ENCODE results near the gene HOXD8.

Gene HOXD8

DNA sequence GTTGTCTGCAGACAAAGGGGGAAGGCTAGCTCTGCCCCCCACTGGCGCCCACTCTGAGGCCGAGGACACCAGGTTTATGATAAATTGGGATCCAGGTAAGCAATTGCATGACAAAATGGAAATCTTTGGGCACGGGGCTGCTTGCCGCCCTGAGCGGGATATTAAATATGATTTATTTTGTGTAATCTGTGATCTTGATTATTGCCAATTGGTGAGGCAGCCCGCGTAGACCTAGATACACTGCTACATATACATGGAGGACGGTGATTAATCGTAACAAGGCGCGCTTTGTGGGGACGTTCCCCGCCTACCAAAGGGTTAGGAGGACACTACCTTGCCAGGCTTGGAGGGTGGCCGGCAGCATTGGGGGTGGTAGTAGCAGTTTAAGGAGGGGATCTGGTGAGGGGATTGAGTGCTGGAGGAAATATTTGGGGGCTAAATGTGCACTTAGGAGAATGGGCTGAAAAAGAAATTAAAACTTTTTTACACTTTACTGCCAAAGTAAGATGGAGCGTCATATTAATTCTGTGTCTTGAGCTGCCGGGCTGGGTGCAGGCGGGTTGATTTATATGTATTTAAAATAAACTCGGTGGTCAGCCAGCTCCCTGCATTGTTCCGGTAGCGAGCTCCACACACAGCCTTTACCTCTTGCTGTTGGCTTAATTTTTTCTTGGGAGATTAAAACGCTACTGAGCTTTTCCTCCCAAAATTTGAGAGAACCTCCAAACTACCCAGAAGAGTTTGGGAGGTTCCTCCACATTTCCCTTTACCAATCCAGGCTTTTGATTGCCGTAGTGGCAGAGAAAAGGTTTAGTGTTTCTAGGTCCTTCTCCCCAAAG lies 31.7 kb downstream of the HOXD8 start:
- no peak for DNase-seq

DNA sequence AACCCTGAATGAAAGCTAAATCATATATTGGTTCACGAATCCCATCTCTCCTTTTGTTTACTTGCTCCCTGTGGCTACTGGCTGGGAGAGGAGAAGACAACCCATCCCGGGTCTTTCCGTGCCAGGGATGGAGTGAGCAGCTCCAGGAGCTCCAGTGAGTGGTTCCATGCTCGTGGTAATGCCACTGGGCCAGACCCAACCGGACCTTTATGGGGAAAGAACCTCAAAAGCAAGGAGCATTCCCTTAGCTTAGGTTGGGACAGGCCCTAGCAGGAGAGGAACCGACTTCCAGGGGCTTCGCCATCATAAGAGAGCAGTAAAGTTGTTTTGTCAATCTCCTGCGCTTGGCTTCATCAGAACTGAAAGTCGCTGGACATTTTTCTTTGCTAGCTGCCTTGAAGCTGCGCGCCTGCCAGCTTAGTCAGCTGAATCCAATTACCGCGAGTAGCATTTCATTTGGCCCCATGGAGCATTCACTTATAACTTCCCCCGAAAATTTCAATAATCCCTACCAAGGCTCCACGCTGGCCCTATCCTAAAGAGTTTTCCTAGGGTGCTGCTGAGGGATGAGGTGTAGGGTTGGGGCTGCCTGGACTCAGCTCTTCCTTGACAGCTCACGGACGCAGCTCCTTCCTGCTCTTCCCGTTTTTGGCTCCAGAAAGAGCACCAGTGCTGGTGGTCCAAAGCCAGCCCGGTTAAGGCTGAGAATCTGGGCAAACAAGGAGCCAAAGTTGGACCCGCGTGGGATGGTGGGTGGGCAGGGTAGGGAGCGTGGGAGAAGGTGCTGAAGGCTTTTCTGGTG lies 32.5 kb downstream of the HOXD8 start:
- no peak for DNase-seq

DNA sequence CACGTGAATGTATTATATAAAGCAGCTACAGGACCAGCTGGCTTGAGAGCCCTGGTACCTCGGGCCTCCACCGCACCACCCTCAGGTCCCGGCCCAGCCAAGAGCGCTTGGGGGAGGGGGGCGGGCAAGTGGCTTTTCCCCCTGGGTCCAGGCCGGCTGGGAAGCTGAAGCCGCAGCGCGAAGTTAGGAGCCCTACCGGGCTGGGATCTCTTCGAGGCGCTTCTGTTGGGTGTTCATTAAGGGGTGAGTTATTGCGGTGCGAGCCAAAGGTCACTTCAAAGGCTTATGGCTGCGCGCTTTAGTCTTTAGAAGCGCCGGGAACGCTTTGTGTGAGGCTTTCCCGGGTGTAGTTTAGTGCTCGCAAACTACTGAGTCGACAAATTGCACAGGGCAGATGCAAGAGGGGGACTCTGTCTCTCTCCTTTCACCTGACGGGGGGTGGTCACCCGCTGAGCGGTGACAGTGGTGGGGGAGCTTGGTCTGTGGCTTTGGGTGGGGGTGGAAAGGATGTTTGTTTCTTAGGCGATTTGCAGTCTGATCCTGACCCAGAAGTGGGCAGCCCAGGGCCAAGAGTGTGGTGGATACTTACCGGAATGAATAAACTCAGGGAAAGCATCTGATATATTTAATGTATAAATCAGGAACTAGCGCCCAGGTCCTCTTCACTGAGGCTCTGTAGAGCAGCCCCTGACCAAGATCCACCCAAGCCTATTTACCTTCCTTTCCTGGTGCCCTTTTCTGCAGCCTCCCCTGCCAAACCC lies 33.6 kb downstream of the HOXD8 start:
- no peak for DNase-seq

DNA sequence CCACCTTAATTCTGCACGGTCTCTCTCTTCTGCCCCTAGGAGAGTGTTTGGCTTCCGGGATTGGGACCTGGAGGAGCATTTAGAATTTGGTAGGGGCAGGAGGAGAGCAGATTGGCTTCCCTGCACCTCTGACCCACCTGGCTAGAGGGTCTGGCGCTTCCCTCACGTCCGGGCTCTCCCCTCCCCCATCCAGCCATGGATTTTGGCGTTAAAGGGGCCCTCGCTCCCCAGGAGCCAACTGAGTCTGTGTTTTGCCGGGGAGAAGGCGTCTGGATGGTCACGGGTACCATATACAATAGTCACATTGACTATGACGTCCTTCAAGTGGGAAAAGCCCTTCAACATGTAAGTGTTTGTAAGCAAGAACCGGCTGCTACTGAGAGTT lies 34.2 kb downstream of the HOXD8 start:
- no peak for DNase-seq

DNA sequence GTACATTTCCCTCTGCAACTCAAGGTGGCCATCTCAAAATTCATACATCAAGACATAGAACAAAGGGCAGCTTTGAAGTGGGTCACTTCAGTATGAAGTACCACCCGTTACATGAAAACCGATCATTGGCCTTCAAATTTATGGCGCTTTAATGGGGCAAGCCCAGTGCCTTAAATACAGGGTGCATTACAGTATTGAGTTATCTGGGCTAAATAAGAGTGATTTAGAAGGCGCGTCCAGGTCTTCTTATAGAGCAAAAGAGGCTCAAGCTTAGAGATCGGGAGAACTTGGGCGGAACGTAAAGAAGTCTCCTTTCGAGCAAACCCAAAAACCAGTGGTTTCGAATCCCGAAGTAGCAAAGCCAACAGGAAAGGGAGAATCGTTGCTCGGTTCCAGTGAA lies 34.7 kb downstream of the HOXD8 start:
- no peak for DNase-seq

DNA sequence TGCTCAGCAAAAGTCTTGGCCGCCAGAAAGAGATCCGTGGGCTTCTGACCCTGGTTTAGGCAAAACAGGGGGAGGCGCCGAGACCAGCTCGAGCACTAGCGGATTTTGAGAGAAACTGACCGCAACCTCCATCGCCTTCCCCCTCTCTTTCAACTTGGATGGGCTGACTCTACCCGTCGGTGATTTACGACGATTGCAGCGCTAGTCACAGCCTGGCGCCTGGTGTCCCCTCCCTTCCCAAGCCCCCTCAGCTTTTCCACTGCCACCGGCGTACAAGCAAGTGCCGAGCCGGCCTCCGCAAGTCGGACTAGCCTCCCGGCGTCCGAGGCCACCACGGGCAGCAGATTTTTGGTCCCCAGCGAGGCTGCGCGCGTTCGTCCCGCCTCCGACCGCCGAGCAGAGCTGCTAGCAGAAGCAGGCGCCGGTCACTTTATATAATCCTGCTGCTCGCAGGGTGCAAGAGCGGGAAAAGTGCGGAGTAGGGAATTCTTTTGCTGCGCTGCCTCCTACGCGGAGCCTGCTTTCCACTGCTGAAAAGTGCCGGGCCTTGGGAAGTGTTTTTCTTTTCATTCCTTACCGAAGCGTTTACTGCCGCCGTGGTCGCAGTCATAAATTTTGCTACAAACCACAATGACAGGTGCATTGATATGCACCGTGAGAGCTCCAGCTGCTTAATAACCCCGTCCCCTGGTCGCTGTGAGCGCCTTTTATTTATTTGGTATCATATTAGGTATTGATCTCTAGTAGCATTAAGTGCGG lies 35.3 kb downstream of the HOXD8 start:
- DNase-seq = no peak

DNA sequence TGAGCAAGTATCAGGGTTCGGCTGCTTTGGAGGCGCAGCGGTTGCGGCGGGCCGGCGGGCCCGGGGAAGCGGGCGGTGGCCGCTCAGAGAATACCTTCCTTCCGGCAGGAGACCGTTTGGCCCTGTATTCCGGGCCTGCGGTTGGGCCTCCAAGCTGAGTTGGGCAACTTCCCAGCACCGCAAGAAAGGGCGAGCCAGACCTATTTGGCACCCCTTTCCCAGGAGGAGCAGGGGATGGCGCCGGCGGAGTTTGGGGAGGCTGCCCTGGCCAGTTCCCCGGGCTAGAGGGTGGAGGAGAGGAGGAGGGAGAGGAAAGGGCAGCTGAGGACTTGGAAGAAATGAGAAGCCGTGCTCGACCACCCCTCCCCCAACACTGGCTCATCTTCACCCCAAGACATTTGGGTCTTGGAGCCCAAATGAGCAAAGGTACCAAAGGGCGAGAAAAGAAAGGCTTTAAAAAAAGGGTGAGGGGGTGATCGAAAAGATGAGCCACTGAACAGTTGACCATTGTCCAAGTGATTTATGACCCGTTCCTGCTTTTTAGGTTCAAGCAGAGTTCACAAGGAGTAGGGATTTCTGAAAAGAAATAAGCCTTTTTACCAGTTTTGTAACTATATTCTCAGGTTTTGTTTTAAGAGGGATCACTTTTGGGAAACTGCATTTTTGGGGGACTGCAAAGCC lies 36.0 kb downstream of the HOXD8 start:
- no peak for DNase-seq

DNA sequence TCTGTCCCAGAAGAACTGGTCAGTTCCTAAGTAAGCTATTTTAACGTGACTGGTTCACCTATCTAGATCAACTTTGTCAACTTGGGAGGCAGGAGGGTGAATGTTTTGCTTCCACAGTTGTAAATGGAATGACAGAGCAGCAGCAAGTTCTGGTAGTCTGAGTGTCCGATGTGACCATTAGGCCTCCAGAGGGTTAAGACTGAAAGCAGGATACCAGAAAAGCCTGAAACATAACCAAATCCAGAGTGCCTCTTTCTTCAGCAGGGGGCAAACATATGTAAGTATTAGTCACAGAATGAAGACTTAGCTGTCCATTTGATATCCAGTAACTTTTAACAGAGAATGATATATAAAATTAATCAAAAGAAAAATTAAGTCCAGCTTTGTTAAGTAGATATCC lies 36.8 kb downstream of the HOXD8 start:
- no peak for DNase-seq

DNA sequence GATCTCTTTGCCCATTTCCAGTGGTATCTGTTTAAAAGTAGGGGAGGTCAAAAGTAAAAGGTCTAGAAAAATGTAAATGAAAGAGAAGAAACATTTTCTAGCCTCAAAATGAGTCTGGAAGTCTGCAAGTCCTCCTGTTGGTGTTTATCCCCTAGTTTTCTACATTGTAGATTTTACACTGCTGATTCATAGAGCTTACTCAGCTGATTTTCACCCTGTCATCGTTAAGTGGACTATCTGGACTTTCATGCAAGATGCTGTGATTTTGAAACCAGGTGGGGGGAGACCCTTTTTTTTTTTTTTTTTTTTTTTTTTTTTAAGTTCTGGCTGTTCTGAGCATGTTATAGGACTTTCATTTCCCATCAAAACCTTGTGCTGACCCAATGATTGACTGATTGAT lies 37.9 kb downstream of the HOXD8 start:
- DNase-seq = no peak

DNA sequence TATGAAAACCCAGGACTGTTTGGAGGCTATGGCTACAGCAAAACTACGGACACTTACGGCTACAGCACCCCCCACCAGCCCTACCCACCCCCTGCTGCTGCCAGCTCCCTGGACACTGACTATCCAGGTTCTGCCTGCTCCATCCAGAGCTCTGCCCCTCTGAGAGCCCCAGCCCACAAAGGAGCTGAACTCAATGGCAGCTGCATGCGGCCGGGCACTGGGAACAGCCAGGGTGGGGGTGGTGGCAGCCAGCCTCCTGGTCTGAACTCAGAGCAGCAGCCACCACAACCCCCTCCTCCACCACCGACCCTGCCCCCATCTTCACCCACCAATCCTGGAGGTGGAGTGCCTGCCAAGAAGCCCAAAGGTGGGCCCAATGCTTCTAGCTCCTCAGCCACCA lies 39.7 kb downstream of the HOXD8 start:
- DNase-seq = no peak

DNA sequence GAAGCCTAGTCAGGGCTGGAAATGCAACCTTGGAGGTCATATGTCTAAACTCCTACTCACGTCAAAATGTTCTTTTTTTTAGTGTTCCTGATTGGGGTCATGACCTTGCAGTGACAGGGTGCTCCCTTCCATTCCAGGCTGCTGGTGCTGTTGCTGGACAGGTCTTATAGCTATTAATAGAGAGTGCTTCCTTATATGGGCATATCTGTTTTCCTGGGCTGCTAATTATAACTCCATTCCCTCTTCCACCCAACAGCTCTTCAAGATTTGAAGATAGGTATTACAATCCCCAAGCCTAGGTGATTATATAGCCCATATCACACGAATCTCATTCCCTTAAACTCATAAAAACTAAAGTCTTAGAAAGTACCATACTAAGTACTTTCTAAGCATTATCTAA lies 40.2 kb downstream of the HOXD8 start:
- DNase-seq = no peak

DNA sequence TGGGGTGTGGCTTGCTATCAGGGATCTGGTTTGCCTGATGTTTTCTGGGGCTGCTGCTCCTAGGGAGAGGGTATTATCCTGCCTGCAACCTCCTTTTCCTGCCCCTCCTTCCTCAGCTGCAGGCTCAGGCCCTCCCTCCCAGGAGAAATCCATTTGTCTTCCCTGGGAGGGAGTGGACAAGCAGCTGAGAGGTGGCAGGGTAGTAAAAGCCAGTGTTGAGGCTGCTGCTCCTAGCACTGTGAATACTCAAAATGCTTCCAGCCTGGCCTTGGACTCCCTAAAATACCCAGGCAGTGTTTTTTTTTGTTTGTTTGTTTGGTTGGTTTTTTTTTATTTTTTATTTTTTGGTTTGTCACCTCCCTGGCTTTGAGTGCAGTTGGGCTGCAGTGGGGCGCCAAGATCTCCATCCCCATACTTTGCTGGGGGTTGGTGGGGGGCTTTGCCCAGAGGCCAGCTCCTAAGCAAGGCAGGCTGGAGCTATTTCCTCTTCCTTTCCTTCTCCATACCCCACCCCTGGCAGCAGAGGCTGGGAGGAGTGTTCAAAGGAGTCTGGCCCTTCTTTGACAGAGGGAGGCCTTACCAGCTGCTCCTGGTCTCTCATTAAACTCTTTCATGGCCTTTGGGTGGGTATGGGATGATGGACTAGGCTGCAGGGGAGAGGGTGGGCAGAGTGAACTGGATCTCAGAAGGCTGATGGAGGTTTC lies 41.2 kb downstream of the HOXD8 start:
- no peak for DNase-seq

DNA sequence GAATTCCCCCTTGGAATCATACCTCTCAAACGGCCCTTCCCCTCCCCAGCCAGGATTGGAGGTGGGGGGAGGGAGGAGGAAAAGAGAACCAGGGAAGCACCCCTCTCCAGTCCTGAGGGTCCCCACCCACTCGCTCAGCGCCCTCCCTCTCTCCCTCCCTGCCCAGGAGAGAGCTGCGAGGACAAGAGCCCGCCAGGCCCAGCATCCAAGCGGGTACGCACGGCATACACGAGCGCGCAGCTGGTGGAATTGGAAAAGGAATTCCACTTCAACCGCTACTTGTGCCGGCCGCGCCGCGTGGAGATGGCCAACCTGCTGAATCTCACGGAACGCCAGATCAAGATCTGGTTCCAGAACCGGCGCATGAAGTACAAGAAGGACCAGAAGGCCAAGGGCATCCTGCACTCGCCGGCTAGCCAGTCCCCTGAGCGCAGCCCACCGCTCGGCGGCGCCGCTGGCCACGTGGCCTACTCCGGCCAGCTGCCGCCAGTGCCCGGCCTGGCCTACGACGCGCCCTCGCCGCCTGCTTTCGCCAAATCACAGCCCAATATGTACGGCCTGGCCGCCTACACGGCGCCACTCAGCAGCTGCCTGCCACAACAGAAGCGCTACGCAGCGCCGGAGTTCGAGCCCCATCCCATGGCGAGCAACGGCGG lies 42.0 kb downstream of the HOXD8 start:
- no peak for DNase-seq

DNA sequence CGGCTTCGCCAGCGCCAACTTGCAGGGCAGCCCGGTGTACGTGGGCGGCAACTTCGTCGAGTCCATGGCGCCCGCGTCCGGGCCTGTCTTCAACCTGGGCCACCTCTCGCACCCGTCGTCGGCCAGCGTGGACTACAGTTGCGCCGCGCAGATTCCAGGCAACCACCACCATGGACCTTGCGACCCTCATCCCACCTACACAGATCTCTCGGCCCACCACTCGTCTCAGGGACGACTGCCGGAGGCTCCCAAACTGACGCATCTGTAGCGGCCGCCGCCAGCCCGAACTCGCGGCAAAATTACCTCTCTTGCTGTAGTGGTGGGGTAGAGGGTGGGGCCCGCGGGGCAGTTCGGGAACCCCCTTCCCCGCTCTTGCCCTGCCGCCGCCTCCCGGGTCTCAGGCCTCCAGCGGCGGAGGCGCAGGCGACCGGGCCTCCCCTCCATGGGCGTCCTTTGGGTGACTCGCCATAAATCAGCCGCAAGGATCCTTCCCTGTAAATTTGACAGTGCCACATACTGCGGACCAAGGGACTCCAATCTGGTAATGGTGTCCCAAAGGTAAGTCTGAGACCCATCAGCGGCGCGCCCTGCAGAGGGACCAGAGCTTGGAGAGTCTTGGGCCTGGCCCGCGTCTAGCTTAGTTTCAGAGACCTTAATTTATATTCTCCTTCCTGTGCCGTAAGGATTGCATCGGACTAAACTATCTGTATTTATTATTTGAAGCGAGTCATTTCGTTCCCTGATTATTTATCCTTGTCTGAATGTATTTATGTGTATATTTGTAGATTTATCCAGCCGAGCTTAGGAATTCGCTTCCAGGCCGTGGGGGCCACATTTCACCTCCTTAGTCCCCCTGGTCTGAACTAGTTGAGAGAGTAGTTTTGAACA lies 42.7 kb downstream of the HOXD8 start:
- no peak for DNase-seq

DNA sequence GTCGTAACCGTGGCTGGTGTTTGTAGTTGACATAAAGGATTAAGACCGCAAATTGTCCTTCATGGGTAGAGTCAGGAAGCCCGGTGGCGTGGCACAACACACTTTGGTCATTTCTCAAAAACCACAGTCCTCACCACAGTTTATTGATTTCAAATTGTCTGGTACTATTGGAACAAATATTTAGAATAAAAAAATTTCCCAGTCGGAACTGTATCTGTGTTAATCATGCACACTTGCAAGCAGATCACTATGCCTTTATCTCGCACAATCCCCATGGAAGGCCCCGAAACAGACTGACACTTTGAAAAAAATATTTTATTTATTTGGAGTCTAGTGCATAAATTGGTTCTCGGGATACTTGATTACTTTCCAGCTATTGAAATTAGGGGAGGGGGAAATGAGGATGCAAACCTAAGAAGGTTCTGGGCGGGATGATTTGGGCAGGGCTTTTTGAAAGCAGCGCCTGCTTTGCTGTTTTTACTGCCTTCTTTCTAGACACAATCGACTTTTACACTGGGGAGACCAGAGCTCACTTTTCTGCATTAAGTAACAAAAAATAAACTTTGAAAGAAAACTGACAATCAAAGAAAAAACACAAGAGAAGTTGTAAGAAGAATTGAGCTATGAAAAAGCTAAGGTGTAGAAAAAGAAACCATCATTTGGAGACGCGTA lies 43.5 kb downstream of the HOXD8 start:
- no peak for DNase-seq

DNA sequence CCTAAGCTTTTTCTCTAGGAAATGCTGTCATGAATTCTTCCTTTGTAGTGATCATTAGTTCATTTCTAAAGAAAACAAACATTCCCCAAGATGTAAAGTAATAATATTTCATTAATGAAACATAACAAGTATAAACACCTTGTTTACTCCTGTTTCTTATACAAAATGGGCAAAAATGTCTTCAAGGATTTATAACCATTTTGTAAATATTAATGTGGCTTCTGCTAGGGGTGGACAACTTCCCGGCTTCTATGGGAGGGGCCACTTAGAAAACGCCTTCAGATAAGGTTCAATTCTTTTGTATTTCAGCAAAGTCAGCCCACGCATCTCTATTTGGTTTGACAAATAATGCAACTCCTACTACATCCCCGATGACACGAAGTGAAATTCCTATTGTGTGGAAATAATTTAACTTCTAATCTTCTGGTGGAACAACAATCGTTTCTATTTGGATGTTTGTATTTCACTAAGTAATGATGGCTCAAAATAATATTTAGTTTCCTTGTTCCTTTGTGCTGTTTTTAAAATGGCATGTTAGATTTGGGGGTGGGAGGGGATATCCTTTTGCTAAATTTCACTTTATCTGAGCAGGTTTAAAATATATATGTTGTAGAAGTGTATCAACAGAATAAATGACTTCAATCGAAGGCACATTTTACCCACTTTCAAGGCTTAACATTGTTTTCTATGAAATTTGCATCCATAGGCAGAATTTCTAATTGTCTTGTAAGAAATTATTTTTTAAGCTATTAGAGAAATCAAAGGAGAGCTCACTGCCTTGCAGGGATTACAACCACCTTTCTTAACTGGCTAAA lies 44.3 kb downstream of the HOXD8 start:
- no peak for DNase-seq

DNA sequence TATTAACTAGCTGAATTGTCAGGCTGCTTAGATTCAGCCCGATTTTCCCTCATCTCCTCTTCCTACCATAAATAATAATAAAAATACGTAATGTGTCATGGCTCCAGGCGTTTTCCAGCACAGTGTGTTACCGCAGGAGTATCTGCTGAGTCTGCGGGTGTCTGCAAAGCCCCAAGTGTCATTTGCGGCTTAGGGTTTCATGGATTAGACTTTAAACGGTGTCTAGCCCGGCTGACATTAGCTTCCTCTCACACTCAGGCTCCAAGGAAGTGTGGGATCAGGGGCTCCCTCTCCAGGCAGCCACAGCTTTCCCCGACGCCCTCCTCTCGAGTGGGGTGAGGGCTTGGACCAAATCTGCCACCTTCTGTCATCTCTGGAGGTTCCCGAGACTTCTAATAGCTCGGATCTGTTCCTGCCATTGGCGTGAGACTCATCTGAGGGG lies 44.9 kb downstream of the HOXD8 start:
- no peak for DNase-seq

Data from activated CD4-positive, CD25-positive, alpha-beta regulatory T cell treated with anti-CD3 and anti-CD28 coated beads, Interleukin-2, amount 50 U/mL, for 72 hours (primary cell).